ENCODE measurements around the gene GTPBP6. TPM values are rescaled to one million over a fixed set of nuclear protein-coding genes. Genes with fewer than 3 reads are reported as not detected.

GTPBP6 gene
- total RNA-seq, 6 experiments from 2014 or later, result 20.9 to 32.8 (median 23.2) TPM

DNA sequence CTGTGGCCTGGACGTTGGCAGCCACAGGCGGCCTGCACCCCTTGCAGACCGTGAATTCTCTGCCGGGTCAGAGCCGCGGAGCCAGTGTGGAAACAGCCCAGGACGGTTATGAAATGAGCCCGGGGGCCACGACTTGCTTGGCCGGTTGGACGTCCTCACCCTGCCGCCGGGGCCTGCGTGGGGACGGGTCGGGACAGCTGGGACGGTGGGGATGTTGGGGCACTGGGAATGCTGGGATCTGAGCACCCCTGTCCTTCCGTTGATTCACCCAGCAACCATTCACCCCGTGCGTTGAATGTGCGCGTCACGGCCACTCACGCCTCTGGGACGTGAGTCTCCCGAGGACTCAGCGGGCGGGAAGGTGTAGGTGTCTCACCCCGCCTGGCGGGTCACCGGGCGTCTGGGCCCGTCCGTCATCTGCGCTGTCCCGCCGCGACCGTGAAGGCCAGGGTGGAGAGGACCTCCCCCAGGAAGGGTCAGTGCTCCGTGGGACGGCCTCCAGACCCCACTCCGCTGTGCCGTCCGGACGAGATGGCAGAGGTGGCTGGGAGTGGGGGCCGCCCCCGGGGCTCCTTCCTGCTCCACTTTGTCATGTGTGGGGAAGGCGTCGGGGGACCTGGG is 41.9 kb downstream of the GTPBP6 start:
- DNase-seq (peak; percentile 58 to 63 (median 62)), ATAC-seq (peak; percentile 48 to 60 (median 56))
- no peaks in the 10 kb centered on the region for H3K27me3 ChIP-seq
- intact Hi-C loops (cut with DNase I), result no loop called here
- H3K36me3 ChIP-seq, result no peaks in the 10 kb centered on the region
- peak overlapping the region; percentile 65 to 91 (median 72) for H3K4me3 ChIP-seq
- peak overlapping the region in 2 of 3 donors; percentile 77 to 81 for H3K27ac ChIP-seq
- TF ChIP-seq, protein P1, sequence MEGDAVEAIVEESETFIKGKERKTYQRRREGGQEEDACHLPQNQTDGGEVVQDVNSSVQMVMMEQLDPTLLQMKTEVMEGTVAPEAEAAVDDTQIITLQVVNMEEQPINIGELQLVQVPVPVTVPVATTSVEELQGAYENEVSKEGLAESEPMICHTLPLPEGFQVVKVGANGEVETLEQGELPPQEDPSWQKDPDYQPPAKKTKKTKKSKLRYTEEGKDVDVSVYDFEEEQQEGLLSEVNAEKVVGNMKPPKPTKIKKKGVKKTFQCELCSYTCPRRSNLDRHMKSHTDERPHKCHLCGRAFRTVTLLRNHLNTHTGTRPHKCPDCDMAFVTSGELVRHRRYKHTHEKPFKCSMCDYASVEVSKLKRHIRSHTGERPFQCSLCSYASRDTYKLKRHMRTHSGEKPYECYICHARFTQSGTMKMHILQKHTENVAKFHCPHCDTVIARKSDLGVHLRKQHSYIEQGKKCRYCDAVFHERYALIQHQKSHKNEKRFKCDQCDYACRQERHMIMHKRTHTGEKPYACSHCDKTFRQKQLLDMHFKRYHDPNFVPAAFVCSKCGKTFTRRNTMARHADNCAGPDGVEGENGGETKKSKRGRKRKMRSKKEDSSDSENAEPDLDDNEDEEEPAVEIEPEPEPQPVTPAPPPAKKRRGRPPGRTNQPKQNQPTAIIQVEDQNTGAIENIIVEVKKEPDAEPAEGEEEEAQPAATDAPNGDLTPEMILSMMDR (IDR thresholded peaks at IDR 0.05), result no peak
- TF ChIP-seq POLR2A (IDR thresholded peaks at IDR 0.05), result no peak
- no peaks in the 10 kb centered on the region for H3K9me3 ChIP-seq
- H3K4me1 ChIP-seq, result peaks cover 0 to 7% (median 3%) of the 10 kb centered on the region in 4 donors
- WGBS (ENCODE audit: insufficient coverage, low coverage, low lambda C conversion rate, missing lambda C conversion rate), result 0% methylated on average over 5 of the region's 49 CpGs

DNA sequence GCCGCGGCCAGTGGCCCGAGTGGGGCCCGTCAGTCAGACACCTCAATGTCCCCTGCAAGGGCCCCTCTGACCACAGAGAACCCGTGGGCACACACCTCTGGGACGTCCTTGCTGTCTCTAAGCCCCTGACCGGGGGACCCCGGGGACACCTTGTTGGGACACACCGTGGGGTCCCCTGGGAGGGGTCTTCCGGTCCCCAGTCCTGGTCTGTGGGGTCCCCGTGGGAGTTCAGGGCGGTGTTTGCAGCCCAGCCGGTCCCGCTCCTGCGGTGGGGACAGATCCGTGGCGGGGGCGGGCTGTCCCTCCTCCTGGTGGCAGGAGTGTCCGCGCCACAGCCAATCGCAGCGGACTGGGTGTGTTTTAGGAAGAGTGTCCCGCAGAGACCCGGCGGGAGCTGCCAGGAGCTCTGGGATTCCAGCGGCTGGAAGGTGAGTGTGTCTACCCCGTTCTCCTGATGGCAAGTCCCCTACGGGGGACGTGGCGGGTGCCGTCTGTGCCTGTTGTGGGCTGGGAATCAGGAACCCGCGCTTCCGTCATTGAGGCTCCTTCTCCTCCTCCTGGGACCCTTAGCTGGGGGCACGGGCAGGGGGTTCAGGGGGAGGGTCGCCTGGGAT is 42.5 kb downstream of the GTPBP6 start:
- Histone ChIP-seq H3K27ac (peak overlapping the region; percentile 18 to 81 (median 77)), H3K4me3 (peak overlapping the region; percentile 65 to 91 (median 72)), H3K4me1 (peaks cover 0 to 7% (median 3%) of the 10 kb centered on the region in 4 donors), H3K36me3 (no peaks in the 10 kb centered on the region), H3K27me3 (no peaks in the 10 kb centered on the region), H3K9me3 (no peaks in the 10 kb centered on the region)
- peak; percentile 91 to 97 (median 95) for DNase-seq
- intact Hi-C loops (cut with DNase I), result no loop called here
- peak; percentile 94 to 98 (median 96) for ATAC-seq
- TF ChIP-seq, protein P1 (IDR thresholded peaks at IDR 0.05), result peak in 3 of 4 donors; percentile 24 to 35 (median 26)
- peak; percentile 93 for TF ChIP-seq POLR2A (IDR thresholded peaks at IDR 0.05)
- 0% methylated on average over 3 of the region's 36 CpGs for WGBS (ENCODE audit: insufficient coverage, low coverage, low lambda C conversion rate, missing lambda C conversion rate)

DNA sequence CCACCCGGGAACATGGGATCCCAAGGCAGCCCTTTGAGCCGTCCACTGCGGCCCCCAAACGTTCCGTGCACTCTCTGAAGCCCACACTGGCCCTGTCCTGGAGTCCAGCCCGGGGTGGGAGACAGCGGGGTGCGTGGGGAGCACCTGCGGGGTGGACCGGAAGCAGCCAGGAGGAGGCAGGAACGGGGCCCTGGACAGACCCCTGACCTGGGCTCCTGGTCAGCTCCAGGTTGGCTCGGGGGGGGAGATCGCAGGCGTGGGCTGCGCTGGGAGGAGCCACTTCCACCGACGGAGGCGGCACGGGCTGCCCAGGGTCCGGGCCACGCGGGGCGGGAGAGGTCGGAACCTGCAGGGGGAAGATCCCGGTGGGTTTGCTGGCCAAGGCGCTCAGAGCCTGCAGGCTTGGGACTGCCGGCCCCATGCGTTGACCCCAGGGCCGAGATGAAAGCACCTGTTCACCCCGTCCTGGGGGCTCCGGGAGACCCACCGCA is 43.1 kb downstream of the GTPBP6 start:
- H3K36me3 ChIP-seq, result no peaks in the 10 kb centered on the region
- DNase-seq (peak in 2 of 3 donors; percentile 62 to 66), ATAC-seq (peak; percentile 13 to 31 (median 17))
- H3K27ac ChIP-seq, result peak overlapping the region; percentile 18 to 81 (median 77)
- H3K9me3 ChIP-seq, result no peaks in the 10 kb centered on the region
- peak overlapping the region; percentile 65 to 91 (median 72) for H3K4me3 ChIP-seq
- intact Hi-C loops (cut with DNase I), result no loop called here
- no peaks in the 10 kb centered on the region for H3K27me3 ChIP-seq
- peaks cover 0 to 7% (median 3%) of the 10 kb centered on the region in 4 donors for H3K4me1 ChIP-seq
- 0% methylated on average over 1 of the region's 32 CpGs for WGBS (ENCODE audit: insufficient coverage, low coverage, low lambda C conversion rate, missing lambda C conversion rate)
- TF ChIP-seq, protein P1 (IDR thresholded peaks at IDR 0.05), result no peak
- TF ChIP-seq POLR2A (IDR thresholded peaks at IDR 0.05), result no peak

DNA sequence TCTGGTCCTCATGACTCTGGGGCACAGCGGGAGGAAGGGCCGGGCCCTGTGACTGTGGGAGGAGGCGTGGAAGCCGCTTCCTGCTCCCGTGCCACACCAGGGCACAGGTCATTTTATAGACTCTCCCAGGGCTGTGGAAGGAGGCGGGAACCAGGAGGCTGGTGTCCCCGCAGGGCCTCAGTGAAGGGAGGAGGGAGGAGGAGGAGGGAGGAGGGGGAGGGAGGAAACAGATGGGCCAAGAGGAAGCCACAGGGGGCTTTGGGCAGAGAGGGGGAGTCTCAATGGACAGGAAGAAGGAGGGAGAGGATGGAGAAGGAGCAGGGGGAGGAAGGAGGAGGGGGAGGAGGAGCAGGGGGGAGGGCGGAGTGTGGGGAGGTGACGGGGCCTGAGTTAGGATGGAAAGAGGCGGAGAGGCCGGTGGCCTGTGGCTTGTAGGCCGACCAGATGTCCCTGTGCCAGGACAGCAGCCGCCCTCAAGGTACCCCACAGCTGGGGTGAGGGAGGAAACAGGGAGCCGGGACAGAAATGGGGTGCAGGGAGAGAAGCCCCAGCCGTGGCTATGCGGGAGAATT is 43.6 kb downstream of the GTPBP6 start:
- Histone ChIP-seq H3K9me3 (no peaks in the 10 kb centered on the region), H3K27ac (peak overlapping the region in 2 of 3 donors; percentile 77 to 81), H3K4me3 (peak overlapping the region; percentile 65 to 91 (median 72)), H3K27me3 (no peaks in the 10 kb centered on the region), H3K36me3 (no peaks in the 10 kb centered on the region), H3K4me1 (peaks cover 0 to 7% (median 3%) of the 10 kb centered on the region in 4 donors)
- 26% methylated on average over 8 of the region's 16 CpGs for WGBS (ENCODE audit: insufficient coverage, low coverage, low lambda C conversion rate, missing lambda C conversion rate)
- ATAC-seq, result peak; percentile 74 to 83 (median 78)
- TF ChIP-seq POLR2A (IDR thresholded peaks at IDR 0.05), result no peak
- TF ChIP-seq, protein P1 (IDR thresholded peaks at IDR 0.05), result no peak
- intact Hi-C loops (cut with DNase I), result no loop called here
- DNase-seq, result peak; percentile 76 to 88 (median 86)

Data from right lobe of liver (tissue), 6 donors.